PC-3 (cell line): Measurements from ENCODE around the gene FLNA. TPM values are rescaled to one million over a fixed set of nuclear protein-coding genes. Genes with fewer than 3 reads are reported as not detected.

Experiments used
- ATAC-seq: fragments of 200-7000 bp; cut with Tn5 transposase; 2 replicates; pipeline ENCODE4 v1.9.1; 2020; ENCODE audit warnings: mild to moderate bottlenecking, moderate library complexity
- BruUV-seq: library from RNA; stranded (reverse); fragments of 400-500 nt; replicated peaks from 2 replicates; lab custom pipeline; 2021; lab: Mats Ljungman, UMichigan
- CTCF ChIA-PET: fragments of 300-600 bp; sonication (Branson Sonifier 250); formaldehyde crosslinking; loops from one replicate; lab custom pipeline; 2022; ENCODE audit warnings: antibody characterized with exemption; lab: Charles Lee
- POLR2A ChIA-PET: fragments of 300-600 bp; sonication (Branson Sonifier 250); formaldehyde crosslinking; loops from one replicate; lab custom pipeline; 2022; ENCODE audit warnings: antibody characterized with exemption; ENCODE audit not compliant: unreplicated experiment; lab: Charles Lee
- DNase-seq: peaks from one replicate; pipeline ENCODE4 v3.0.0-alpha.2; 2015
- H2AFZ ChIP-seq: fragments of 300-600 bp; sonication (generic); 2 replicates; pipeline ENCODE4 v1.6.0; 2016; ENCODE audit warnings: antibody characterized with exemption, low read length
- H3F3A ChIP-seq: fragments of 300-600 bp; sonication (generic); one replicate; pipeline ENCODE4 v1.6.0; 2017; ENCODE audit warnings: antibody characterized with exemption, low read length, control low read depth, mild to moderate bottlenecking; ENCODE audit not compliant: unreplicated experiment
- H3K27ac ChIP-seq: fragments of 300-600 bp; sonication (generic); 2 replicates; pipeline ENCODE4 v1.5.1; 2016; ENCODE audit warnings: mild to moderate bottlenecking, low read length
- H3K27me3 ChIP-seq: fragments of 300-600 bp; sonication (generic); 2 replicates; pipeline ENCODE4 v1.6.1; 2016; ENCODE audit warnings: low read length, mixed read lengths
- H3K36me3 ChIP-seq: fragments of 300-600 bp; sonication (generic); 2 replicates; pipeline ENCODE4 v1.6.1; 2016; ENCODE audit warnings: low read depth, mixed run types, low read length, mixed read lengths
- H3K4me1 ChIP-seq: fragments of 300-600 bp; sonication (generic); 2 replicates; pipeline ENCODE4 v1.5.1; 2016; ENCODE audit warnings: low read length; ENCODE audit not compliant: insufficient read depth
- H3K4me2 ChIP-seq: fragments of 300-600 bp; sonication (generic); 2 replicates; pipeline ENCODE4 v1.6.0; 2016; ENCODE audit warnings: low read length
- H3K4me3 ChIP-seq: fragments of 300-600 bp; sonication (generic); 2 replicates; pipeline ENCODE4 v1.5.1; 2016; ENCODE audit warnings: mild to moderate bottlenecking, low read length, mixed read lengths
- H3K79me2 ChIP-seq: fragments of 300-600 bp; sonication (generic); 2 replicates; pipeline ENCODE4 v1.6.1; 2017; ENCODE audit warnings: low read length, mixed read lengths
- H3K9ac ChIP-seq: fragments of 300-600 bp; sonication (generic); 2 replicates; pipeline ENCODE4 v1.6.0; 2016; ENCODE audit warnings: mild to moderate bottlenecking, low read length
- H3K9me2 ChIP-seq: fragments of 300-600 bp; sonication (generic); replicated peaks from 2 replicates; pipeline ENCODE4 v1.6.1; 2016; ENCODE audit warnings: mixed run types, low read length, mixed read lengths
- H3K9me3 ChIP-seq: fragments of 300-600 bp; sonication (generic); 2 replicates; pipeline ENCODE4 v1.6.1; 2016; ENCODE audit warnings: low read length, mixed read lengths
- H4K20me1 ChIP-seq: fragments of 300-600 bp; sonication (generic); 2 replicates; pipeline ENCODE4 v1.6.1; 2016; ENCODE audit warnings: low read length, mixed read lengths
- CTCF ChIP-seq: fragments of 300-600 bp; sonication (generic); conservative IDR thresholded peaks from 2 replicates; pipeline ENCODE4 v1.5.1; 2017; ENCODE audit warnings: antibody characterized with exemption, low read depth, mild to moderate bottlenecking, low read length
- EZH2 ChIP-seq: fragments of 300-600 bp; sonication (generic); IDR thresholded peaks from one replicate; pipeline ENCODE4 v1.6.1; 2017; ENCODE audit warnings: antibody characterized with exemption, mild to moderate bottlenecking, low read length; ENCODE audit not compliant: unreplicated experiment
- EZH2phosphoT487 ChIP-seq: fragments of 300-600 bp; sonication (generic); IDR thresholded peaks from 2 replicates; pipeline ENCODE4 v1.6.1; 2018; ENCODE audit warnings: mild to moderate bottlenecking, antibody characterized with exemption, low read length, borderline replicate concordance
- intact Hi-C: fragments of 100-400 bp; cut with micrococcal nuclease; formaldehyde crosslinking; loops from 2 replicates; pipeline ENCODE4 v1.9.0; 2023
- total RNA-seq: library from RNA; depleted of rRNA; stranded (reverse); fragments of >200 nt; gene quantifications from 2 replicates; pipeline ENCODE4 v1.2.3, GENCODE V29; 2014

FLNA gene
- total RNA-seq, 1 experiment from 2014 or later = 2,058 TPM

- Histone ChIP-seq H3K27ac (no peak overlapping the region), H3K4me3 (no peak overlapping the region), H2AFZ (no peak overlapping the region), H3K4me1 (no peaks in the 10 kb centered on the region), H3K27me3 (no peaks in the 10 kb centered on the region), H3K9ac (no peak overlapping the region), H3K9me2 (no peaks in the 10 kb centered on the region), H3K9me3 (no peaks in the 10 kb centered on the region), H4K20me1 (no peaks in the 10 kb centered on the region), H3K4me2 (no peak overlapping the region), H3K79me2 (no peaks in the 10 kb centered on the region), H3F3A (no peaks in the 10 kb centered on the region), H3K36me3 (no peaks in the 10 kb centered on the region)
- ChIA-PET POLR2A (no interaction called here), CTCF (no interaction called here)
- BruUV-seq = no TSS peak
- DNase-seq (no peak), ATAC-seq (no peak)
- no peak for TF ChIP-seq EZH2
- no peak for TF ChIP-seq EZH2phosphoT487
- TF ChIP-seq CTCF = no peak
- intact Hi-C loops = no loop called here
These were observed 65.2 kb downstream of the FLNA start for GRCh38 chrX:154309041-154309775.

- no peaks in the 10 kb centered on the region for H3K4me1 ChIP-seq
- H3K9ac ChIP-seq = no peak overlapping the region
- CTCF ChIA-PET = no interaction called here
- no peaks in the 10 kb centered on the region for H3K9me2 ChIP-seq
- no peak overlapping the region for H3K4me3 ChIP-seq
- no peak overlapping the region for H3K27ac ChIP-seq
- H3K36me3 ChIP-seq = no peaks in the 10 kb centered on the region
- no TSS peak for BruUV-seq
- intact Hi-C loops = no loop called here
- H3K9me3 ChIP-seq = no peaks in the 10 kb centered on the region
- H3K27me3 ChIP-seq = no peaks in the 10 kb centered on the region
- TF ChIP-seq EZH2 (no peak), EZH2phosphoT487 (no peak), CTCF (peak; percentile 77)
- no peak overlapping the region for H2AFZ ChIP-seq
- H3K79me2 ChIP-seq = no peaks in the 10 kb centered on the region
- H3K4me2 ChIP-seq = no peak overlapping the region
- ATAC-seq (peak; percentile 55; the same call in 1 of the 2 replicates), DNase-seq (peak; percentile 73)
- H3F3A ChIP-seq = no peaks in the 10 kb centered on the region
- POLR2A ChIA-PET = no interaction called here
- H4K20me1 ChIP-seq = no peaks in the 10 kb centered on the region
These were observed 66.1 kb downstream of the FLNA start for GRCh38 chrX:154308108-154308946.
